CD4-positive, alpha-beta T cell treated with Interleukin-12 subunit alpha and Interleukin-12 subunit beta, for 1 hour (primary cell): ENCODE results near the gene ATP5F1E.
"Not testable (repeated sequence)": the region's sequence is repeated elsewhere in the genome, so short reads cannot be mapped to it uniquely, and the experiment has no call there.

Experiments
- DNase-seq: peaks from one replicate; pipeline ENCODE4 v3.0.0-alpha.2; 2020

Gene ATP5F1E

GRCh38 chr20:59018817-59019216 is 13.3 kb downstream of the ATP5F1E start:
- no peak for DNase-seq

- DNase-seq, result no peak
These were observed 14.5 kb downstream of the ATP5F1E start for GRCh38 chr20:59017493-59018231.

DNA sequence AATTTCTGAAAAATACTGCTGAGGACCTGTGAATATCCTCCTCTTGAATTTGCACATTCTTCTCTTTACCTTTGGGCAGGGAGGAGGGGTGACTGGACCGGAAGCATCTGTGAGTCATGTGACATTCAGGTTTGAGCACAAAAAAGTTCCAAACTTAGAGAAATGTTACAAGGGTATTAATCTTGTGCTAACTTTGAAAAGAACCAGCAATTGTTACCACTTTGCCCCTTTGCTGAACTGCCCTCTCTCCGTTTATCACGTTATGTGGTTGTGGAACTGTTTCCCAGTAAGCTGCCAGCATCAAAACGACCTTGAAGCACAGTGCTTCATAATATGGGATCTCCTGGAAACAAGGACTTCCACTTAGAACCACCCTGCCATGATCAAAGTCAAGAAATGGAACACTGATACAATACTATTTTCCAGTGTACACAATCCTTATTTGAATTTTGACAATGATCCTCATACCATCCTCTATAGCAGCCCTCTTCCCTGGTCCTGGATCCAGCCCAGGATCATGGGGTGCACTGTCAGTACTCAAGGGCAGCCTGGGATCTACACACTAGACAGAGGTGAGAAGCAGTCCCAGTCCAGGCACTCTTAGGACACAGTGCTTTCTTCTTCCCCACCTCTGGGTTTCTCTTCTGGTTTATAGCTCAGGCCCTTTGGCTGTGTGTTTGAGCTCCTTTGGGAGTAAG is 15.2 kb downstream of the ATP5F1E start:
- DNase-seq, result no peak

DNA sequence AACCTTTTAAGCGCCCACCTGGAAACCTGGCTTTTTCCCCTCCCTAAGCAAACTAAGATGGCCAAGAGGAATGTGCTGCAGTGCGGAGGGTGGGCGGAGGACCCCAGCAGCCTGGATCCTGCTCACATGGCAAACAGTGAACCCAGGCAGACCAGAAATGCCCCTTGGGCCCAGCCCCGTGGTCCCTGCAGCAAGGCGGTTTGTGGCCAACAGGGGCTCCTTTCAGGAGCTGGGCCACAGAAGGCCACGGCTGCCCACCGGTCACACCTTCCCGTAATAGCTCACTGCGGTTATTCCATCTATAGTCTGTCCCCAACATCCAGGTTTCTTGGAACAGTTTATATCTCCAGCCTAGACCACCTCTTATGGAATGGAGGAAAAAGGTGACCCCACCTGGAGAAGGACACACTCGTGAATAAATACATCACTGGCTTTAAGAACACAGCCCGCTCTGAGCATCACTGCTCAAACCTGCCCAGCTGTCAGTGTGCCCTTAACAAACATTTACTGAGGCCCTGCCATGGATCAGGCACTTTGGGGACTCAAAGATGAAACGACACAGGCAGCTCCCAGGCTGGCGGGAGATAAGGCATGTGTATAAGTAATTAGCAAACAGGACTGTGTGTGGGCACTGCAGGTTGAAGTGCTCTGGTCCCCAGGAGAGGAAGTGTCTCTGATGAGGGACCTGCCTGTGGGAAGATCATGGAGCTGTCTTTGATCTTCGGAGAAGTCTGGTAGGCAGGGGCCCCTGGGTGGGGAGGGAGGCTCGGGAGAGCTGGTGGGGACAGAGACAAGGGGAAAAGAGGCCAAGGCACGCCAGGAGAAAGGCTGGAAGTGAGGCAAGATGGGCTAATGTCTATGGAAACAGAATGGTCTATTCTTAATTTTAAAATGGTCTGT is 16.1 kb downstream of the ATP5F1E start:
- DNase-seq, result no peak

DNA sequence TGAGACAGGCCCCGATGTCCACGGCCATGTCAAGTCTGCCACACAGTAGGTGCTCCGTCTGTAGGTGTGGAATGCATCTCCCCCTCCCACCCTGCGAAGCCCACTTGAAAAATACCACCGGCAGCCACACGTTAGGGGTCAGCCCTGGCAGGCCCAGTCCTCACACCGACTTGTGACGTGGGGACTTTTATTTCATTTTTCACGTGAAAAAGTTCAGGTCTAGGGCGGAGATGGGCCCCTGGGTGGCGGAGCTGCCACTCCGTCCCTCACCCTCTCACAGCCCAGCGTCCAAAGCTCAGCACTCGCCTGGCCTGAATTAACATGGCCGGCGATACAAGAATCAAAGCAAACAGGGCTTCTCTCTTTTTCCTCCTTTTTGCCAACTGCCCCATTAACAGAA is 16.7 kb downstream of the ATP5F1E start:
- no peak for DNase-seq

DNA sequence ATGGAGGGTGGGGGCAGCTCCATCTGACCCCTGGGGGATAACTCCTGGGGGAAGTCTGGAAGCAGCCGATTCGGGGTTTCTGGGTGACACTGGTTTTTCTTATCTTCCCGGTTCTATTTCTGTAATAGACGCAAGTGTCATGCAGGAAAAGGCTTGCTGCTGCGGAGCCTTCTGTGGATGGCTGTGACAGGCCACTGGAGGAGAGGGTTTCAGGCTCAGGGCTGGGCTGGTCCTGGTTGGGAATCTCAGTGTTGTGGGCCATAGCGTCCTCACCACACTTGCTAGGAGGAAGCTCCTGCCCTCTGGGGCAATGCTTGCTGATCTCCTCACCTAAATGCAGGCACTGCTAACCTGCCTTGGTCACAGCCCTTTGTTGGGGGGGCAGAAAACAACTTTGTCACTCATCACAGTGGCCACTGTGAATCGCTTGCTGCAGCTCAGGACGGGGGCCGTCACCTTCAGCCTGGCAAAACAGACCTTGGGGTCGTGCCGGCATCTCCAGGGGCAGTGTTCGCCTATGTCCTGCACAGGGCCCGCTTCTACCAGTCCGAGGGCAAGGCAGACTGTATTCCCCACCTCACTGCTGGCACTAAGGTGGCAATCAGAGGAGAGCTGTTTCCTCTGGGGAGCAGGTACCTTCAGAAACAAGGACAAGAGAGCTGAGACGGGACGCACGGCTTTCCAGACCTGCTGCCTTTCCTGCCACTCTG is 17.3 kb downstream of the ATP5F1E start:
- DNase-seq, result no peak

GRCh38 chr20:59013959-59014608 is 18.1 kb downstream of the ATP5F1E start:
- DNase-seq, result peak; percentile 38

GRCh38 chr20:59013031-59013951 is 18.8 kb downstream of the ATP5F1E start:
- no peak for DNase-seq

- DNase-seq, result not testable (repeated sequence)
These were observed 20.3 kb downstream of the ATP5F1E start for GRCh38 chr20:59011874-59012157.

DNA sequence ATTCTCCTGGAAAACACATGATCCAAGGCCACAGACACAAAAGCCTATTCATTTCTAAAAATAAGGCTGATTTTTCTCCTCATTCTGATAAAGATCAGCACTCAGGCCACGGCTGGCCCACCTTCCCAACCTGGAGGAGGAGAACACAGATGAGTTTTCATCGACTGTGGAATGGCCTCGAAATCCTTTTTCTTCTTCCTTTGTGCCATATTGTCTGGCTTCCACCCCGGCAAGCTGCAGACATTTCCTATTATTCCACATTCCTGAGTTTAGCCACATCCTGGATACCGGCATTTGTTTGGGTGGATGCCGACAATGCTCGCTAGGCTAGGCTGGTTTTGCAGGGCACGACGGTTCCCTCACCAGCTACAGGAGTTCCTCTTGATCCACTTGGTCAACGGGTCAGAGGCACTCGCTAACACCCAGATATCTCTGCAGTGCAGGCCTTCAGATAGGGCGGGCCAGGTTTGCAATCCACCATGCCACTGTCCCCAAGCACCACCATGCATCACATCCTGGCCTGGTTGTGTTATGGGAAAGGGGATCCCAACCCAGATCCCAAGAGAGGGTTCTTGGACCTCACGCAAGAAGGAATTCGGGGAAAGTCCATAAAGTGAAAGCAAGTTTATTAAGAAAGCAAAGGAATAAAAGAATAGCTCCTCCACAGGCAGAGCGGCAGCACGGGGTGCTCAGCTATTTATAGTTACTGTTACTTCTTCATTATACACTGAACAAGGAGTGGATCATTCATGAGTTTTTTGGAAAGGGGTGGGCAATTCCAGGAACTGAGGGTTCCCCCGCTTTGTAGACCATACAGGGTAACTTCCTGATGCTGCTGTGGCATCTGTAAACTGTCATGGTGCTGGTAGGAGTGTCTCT is 20.9 kb downstream of the ATP5F1E start:
- DNase-seq, result no peak

GRCh38 chr20:59010321-59010994 is 21.7 kb downstream of the ATP5F1E start:
- no peak for DNase-seq

DNA sequence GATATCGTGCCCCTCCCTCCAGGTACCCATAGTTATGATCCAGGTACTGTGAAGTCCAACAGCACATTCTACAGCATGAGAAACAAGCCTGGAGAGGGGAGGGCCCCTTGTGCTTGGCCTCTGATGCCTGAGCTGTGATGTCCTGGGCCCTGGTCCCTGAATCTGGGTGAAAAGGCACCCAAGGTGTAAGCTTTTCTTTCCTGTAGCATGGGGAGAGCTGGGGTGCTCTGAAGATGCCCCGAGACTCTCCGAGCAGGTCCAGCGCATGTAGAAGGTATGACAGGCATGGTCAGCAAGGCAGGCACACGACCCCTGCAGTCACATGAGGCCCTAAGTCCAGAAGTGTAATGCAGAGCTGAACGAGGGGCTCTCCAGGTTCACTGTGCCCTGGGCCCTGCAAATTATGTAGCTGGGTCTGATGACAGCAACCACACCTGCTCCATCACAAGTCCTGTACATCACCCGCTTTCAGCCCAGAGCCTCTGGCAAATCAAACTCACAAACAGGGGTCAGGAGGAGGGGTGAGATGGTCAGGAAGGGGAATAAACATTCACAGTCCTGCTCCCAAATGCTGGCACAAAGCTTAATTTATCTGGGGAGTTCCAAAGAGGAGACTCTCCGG is 23.3 kb downstream of the ATP5F1E start:
- DNase-seq, result no peak

DNA sequence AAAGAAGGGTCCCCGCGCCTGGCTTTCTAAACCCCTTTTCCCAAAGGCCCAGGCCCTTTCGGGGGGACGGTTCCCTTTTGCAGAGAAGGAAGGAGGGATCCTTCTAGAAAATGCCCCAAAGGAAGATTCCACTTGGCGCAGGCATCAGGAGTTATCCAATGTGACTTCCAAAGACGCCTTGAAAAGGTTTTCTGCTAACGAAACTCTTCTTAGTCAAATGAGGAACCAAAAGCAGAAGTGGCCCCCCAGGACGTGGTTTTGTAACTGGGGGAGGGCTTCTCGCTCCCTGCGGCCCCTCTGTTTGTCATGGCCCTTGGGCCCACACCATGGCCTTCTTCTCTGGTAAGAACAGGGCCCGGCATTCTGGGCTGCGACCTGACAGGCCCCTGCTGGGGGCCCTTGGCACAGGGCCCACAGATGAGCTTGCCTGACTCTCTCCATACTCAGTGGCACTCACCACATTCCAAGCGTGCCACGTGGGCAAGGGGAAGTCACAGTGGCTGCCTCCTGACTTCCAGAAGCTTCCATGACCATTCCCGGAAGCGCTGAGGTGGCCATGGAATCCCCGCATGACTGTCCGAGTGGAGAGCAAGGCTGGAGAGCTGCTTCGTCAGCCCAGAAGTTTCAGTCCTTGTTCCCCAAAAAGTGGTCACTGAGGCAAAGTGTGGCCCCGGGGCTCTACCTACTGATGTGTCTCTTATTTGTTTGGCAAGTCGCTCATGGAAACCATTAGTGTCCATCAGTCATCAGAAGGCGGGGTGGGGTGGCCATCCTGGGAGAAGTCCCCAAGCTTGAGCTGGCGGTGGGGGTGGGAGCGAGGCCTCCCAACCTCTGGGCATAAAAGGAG is 24.2 kb downstream of the ATP5F1E start:
- peak; percentile 33 for DNase-seq

GRCh38 chr20:59006864-59007664 is 25.1 kb downstream of the ATP5F1E start, which contains the start of gene CTSZ:
CTSZ (minus strand) TSS chr20:59007254; CDS start chr20:59007128, 126 bp downstream.
- DNase-seq, result peak; percentile 47

GRCh38 chr20:59006167-59006863 is 25.8 kb downstream of the ATP5F1E start:
- DNase-seq, result no peak

GRCh38 chr20:59005523-59006166 is 26.5 kb downstream of the ATP5F1E start:
- no peak for DNase-seq
